ENCODE measurements around the gene PPP1R17. TPM values are rescaled to one million over a fixed set of nuclear protein-coding genes. Genes with fewer than 3 reads are reported as not detected.

Gene PPP1R17
- total and polyA plus RNA-seq, 4 donors, result not detected

DNA sequence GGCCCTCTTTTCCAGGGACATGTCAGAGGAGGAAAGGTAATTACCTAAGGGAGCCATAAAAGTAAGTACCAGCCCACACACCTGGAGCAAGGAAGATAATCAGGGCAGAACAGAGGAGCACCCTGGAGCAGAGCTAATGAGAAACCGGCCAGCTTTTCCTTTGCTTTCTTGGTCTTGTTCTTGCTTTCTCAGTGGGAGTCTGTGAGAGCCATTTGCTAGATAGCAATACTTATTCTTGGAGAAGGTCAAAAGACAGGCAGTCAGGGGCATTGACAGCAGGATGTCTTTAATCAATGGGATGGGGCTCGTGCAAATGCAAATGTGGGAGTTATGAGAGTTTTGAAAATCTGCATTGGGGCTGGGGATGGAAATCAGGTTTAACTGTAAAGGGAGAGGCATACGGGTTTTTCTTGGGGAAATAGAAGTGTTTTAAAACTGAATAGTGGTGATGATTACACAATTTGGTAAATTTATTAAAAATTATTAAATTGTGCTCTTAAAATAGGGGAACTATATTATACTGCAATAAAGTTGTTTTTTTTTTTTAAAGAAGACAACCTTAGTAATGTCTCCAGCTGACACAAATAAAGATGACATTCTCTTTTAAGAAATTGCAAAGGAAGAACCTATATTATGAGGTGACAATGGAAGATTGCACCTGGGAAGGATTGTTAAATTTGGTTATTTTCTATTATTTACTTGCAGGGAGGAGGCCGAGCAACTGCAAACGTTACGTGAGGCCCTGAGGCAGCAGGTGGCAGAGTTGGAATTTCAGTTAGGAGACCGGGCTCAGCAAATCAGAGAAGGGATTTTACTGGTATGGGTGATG, 35.6 kb upstream of the PPP1R17 start:
- TF ChIP-seq SP1 (IDR thresholded peaks at IDR 0.05) (no peak), HNF4A (conservative IDR thresholded peaks at IDR 0.05) (no peak), TAF1 (conservative IDR thresholded peaks at IDR 0.05) (no peak), RXRA (IDR thresholded peaks at IDR 0.05) (no peak), JUND (IDR thresholded peaks at IDR 0.05) (no peak)
- 55% methylated on average over 7 of the region's 7 CpGs for WGBS
- Histone ChIP-seq H3K4me3 (ENCODE audit: low read depth in 1 of 3, low read length in 3 of 3) (no peak overlapping the region), H3K9ac (ENCODE audit: low read depth in 1 of 2, low read length in 2 of 2) (no peak overlapping the region), H3K36me3 (ENCODE audit: control insufficient read depth in 4 of 4, insufficient read depth in 3 of 4, low read depth in 1 of 4, low read length in 3 of 4) (no peaks in the 10 kb centered on the region), H3K27me3 (ENCODE audit: control insufficient read depth in 4 of 4, insufficient read depth in 4 of 4, low read length in 3 of 4) (peaks cover 0 to 2% (median 0%) of the 10 kb centered on the region in 4 donors), H3K4me1 (ENCODE audit: control insufficient read depth in 4 of 4, insufficient read depth in 4 of 4, low read length in 3 of 4) (no peaks in the 10 kb centered on the region), H3K27ac (ENCODE audit: low read depth in 1 of 2, low read length in 2 of 2) (no peak overlapping the region), H3K9me3 (ENCODE audit: control insufficient read depth in 4 of 4, low read length in 3 of 4) (no peaks in the 10 kb centered on the region)
- DNase-seq (ENCODE audit: low spot score), result no peak

DNA sequence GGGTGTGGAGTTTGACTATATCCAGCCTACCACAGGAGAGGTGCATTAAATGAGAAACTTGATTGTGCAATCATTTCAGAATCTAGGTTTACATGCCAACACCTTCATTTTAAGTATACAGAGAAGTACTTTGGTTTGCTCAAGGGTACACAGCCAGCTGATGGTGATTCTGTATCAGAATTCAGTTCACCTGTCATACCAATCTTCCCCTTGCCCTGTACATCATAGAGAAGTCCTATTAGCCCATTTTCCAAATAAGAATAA, 35.0 kb upstream of the PPP1R17 start:
- Histone ChIP-seq H3K4me3 (ENCODE audit: low read depth in 1 of 3, low read length in 3 of 3) (no peak overlapping the region), H3K27me3 (ENCODE audit: control insufficient read depth in 4 of 4, insufficient read depth in 4 of 4, low read length in 3 of 4) (peaks cover 0 to 2% (median 0%) of the 10 kb centered on the region in 4 donors), H3K9me3 (ENCODE audit: control insufficient read depth in 4 of 4, low read length in 3 of 4) (no peaks in the 10 kb centered on the region), H3K27ac (ENCODE audit: low read depth in 1 of 2, low read length in 2 of 2) (no peak overlapping the region), H3K4me1 (ENCODE audit: control insufficient read depth in 4 of 4, insufficient read depth in 4 of 4, low read length in 3 of 4) (no peaks in the 10 kb centered on the region), H3K9ac (ENCODE audit: low read depth in 1 of 2, low read length in 2 of 2) (no peak overlapping the region), H3K36me3 (ENCODE audit: control insufficient read depth in 4 of 4, insufficient read depth in 3 of 4, low read depth in 1 of 4, low read length in 3 of 4) (no peaks in the 10 kb centered on the region)
- no peak for DNase-seq (ENCODE audit: low spot score)
- TF ChIP-seq, protein P1, sequence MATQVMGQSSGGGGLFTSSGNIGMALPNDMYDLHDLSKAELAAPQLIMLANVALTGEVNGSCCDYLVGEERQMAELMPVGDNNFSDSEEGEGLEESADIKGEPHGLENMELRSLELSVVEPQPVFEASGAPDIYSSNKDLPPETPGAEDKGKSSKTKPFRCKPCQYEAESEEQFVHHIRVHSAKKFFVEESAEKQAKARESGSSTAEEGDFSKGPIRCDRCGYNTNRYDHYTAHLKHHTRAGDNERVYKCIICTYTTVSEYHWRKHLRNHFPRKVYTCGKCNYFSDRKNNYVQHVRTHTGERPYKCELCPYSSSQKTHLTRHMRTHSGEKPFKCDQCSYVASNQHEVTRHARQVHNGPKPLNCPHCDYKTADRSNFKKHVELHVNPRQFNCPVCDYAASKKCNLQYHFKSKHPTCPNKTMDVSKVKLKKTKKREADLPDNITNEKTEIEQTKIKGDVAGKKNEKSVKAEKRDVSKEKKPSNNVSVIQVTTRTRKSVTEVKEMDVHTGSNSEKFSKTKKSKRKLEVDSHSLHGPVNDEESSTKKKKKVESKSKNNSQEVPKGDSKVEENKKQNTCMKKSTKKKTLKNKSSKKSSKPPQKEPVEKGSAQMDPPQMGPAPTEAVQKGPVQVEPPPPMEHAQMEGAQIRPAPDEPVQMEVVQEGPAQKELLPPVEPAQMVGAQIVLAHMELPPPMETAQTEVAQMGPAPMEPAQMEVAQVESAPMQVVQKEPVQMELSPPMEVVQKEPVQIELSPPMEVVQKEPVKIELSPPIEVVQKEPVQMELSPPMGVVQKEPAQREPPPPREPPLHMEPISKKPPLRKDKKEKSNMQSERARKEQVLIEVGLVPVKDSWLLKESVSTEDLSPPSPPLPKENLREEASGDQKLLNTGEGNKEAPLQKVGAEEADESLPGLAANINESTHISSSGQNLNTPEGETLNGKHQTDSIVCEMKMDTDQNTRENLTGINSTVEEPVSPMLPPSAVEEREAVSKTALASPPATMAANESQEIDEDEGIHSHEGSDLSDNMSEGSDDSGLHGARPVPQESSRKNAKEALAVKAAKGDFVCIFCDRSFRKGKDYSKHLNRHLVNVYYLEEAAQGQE (IDR thresholded peaks at IDR 0.05), result no peak
- no peak for TF ChIP-seq SP1 (IDR thresholded peaks at IDR 0.05)
- TF ChIP-seq, protein P2, sequence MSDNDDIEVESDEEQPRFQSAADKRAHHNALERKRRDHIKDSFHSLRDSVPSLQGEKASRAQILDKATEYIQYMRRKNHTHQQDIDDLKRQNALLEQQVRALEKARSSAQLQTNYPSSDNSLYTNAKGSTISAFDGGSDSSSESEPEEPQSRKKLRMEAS (IDR thresholded peaks at IDR 0.05), result no peak
- no peak for TF ChIP-seq HNF4A (conservative IDR thresholded peaks at IDR 0.05)
- no peak for TF ChIP-seq GABPA (IDR thresholded peaks at IDR 0.05 in 1 of 2, conservative IDR thresholded peaks at IDR 0.05 in 1 of 2)
- TF ChIP-seq FOXA1 (IDR thresholded peaks at IDR 0.05), result no peak
- no peak for TF ChIP-seq TAF1 (conservative IDR thresholded peaks at IDR 0.05)
- no peak for TF ChIP-seq EGR1 (IDR thresholded peaks at IDR 0.05; ENCODE audit: low read depth in 2 of 2)
- TF ChIP-seq HNF4G (IDR thresholded peaks at IDR 0.05), result no peak
- TF ChIP-seq, protein P3, sequence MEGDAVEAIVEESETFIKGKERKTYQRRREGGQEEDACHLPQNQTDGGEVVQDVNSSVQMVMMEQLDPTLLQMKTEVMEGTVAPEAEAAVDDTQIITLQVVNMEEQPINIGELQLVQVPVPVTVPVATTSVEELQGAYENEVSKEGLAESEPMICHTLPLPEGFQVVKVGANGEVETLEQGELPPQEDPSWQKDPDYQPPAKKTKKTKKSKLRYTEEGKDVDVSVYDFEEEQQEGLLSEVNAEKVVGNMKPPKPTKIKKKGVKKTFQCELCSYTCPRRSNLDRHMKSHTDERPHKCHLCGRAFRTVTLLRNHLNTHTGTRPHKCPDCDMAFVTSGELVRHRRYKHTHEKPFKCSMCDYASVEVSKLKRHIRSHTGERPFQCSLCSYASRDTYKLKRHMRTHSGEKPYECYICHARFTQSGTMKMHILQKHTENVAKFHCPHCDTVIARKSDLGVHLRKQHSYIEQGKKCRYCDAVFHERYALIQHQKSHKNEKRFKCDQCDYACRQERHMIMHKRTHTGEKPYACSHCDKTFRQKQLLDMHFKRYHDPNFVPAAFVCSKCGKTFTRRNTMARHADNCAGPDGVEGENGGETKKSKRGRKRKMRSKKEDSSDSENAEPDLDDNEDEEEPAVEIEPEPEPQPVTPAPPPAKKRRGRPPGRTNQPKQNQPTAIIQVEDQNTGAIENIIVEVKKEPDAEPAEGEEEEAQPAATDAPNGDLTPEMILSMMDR (IDR thresholded peaks at IDR 0.05; ENCODE audit: low read depth, low read length, missing input control), result no peak
- TF ChIP-seq, protein P4, sequence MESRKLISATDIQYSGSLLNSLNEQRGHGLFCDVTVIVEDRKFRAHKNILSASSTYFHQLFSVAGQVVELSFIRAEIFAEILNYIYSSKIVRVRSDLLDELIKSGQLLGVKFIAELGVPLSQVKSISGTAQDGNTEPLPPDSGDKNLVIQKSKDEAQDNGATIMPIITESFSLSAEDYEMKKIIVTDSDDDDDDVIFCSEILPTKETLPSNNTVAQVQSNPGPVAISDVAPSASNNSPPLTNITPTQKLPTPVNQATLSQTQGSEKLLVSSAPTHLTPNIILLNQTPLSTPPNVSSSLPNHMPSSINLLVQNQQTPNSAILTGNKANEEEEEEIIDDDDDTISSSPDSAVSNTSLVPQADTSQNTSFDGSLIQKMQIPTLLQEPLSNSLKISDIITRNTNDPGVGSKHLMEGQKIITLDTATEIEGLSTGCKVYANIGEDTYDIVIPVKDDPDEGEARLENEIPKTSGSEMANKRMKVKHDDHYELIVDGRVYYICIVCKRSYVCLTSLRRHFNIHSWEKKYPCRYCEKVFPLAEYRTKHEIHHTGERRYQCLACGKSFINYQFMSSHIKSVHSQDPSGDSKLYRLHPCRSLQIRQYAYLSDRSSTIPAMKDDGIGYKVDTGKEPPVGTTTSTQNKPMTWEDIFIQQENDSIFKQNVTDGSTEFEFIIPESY (IDR thresholded peaks at IDR 0.05), result no peak
- no peak for TF ChIP-seq RXRA (IDR thresholded peaks at IDR 0.05)
- TF ChIP-seq, protein P5, sequence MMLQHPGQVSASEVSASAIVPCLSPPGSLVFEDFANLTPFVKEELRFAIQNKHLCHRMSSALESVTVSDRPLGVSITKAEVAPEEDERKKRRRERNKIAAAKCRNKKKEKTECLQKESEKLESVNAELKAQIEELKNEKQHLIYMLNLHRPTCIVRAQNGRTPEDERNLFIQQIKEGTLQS (IDR thresholded peaks at IDR 0.05), result no peak
- TF ChIP-seq RAD21 (IDR thresholded peaks at IDR 0.05), result no peak
- no peak for TF ChIP-seq JUND (IDR thresholded peaks at IDR 0.05)
- TF ChIP-seq NR2F2 (IDR thresholded peaks at IDR 0.05), result no peak

All from liver (tissue), 9 donors.